RWPE1 (cell line): ENCODE results near the gene MORN4.
A peak's percentile ranks its signal among the peaks of the same experiment; 100 is the strongest.

Experiments used
- CTCF ChIA-PET: fragments of 350-600 bp; sonication (Branson Sonifier 250); formaldehyde crosslinking; extraction: SDS; loops from one replicate; lab custom pipeline; 2021; lab: Yijun Ruan, JAX
- POLR2A ChIA-PET: fragments of 400-600 bp; formaldehyde crosslinking; extraction: SDS; loops from one replicate; lab custom pipeline; 2020; ENCODE audit warnings: antibody characterized with exemption; ENCODE audit not compliant: low non-redundant PET; lab: Yijun Ruan, JAX
- DNase-seq: peaks from one replicate; pipeline ENCODE4 v3.0.0; 2012; ENCODE audit warnings: low spot score
- H3K27ac ChIP-seq: fragments of 450-650 bp; 2 replicates; pipeline ENCODE4 v1.5.1; 2017
- CTCF ChIP-seq: fragments of 450-650 bp; conservative IDR thresholded peaks from 2 replicates; pipeline ENCODE4 v1.5.1; 2017; ENCODE audit warnings: low read depth, mild to moderate bottlenecking

The MORN4 gene

GRCh38 chr10:97596101-97597082 is 36.9 kb downstream of the MORN4 start:
- POLR2A ChIA-PET: interaction anchor here (0.6 kb wide), 1 partner anchor 99 kb away, joined by 3 read pairs; no protein-coding TSS in a partner anchor

GRCh38 chr10:97593421-97593820 is 39.9 kb downstream of the MORN4 start:
- H3K27ac ChIP-seq: peak overlapping the region; percentile 32; the same call in 1 of the 2 replicates
- POLR2A ChIA-PET: no interaction called here
- CTCF ChIA-PET: no interaction called here
- TF ChIP-seq CTCF: no peak
- DNase-seq: no peak

More at GRCh38 chr10:97596101-97597082, 36.9 kb downstream of the MORN4 start:
- CTCF ChIA-PET: interaction anchor here (0.6 to 1.3 kb wide), 5 partner anchors 12 to 146 kb away, joined by 3 to 6 read pairs (median 3); partner anchors contain the start of genes ANKRD2 and HOGA1
- H3K27ac ChIP-seq: peak overlapping the region; percentile 80
- no peak for TF ChIP-seq CTCF
- DNase-seq: peak; percentile 36

GRCh38 chr10:97590748-97591495 is 42.4 kb downstream of the MORN4 start:
- CTCF ChIA-PET: interaction anchor here (0.6 to 1.4 kb wide), 4 partner anchors 19 to 232 kb away, joined by 3 to 4 read pairs (median 3); partner anchors contain the start of gene ANKRD2
- DNase-seq: no peak
- no peak for TF ChIP-seq CTCF
- H3K27ac ChIP-seq: no peak overlapping the region; the same call in 1 of the 2 replicates
- POLR2A ChIA-PET: no interaction called here

GRCh38 chr10:97590082-97590747 is 43.1 kb downstream of the MORN4 start:
- POLR2A ChIA-PET: no interaction called here

GRCh38 chr10:97589479-97589878 is 43.8 kb downstream of the MORN4 start, which contains the start of gene C10orf62:
Gene C10orf62 (plus strand): TSS chr10:97589721. CDS start chr10:97589898, 177 bp downstream.
- TF ChIP-seq CTCF: no peak
- H3K27ac ChIP-seq: peak within 1 kb of the TSS; percentile 12; the same call in 1 of the 2 replicates
- ChIA-PET POLR2A (no interaction called here), CTCF (interaction anchor here (1.0 to 1.4 kb wide), 2 partner anchors 17 to 23 kb away, joined by 4 read pairs; partner anchors contain the start of gene ANKRD2)
- no peak for DNase-seq

More at GRCh38 chr10:97590082-97590747, 43.1 kb downstream of the MORN4 start:
- DNase-seq: no peak
- CTCF ChIA-PET: interaction anchor here (0.9 to 1.4 kb wide), 3 partner anchors 18 to 232 kb away, joined by 3 to 4 read pairs (median 4); partner anchors contain the start of gene ANKRD2
- TF ChIP-seq CTCF: no peak
- peak overlapping the region; percentile 12; the same call in 1 of the 2 replicates for H3K27ac ChIP-seq
